ENCODE measurements around the gene PURA.
A peak's percentile ranks its signal among the peaks of the same experiment; 100 is the strongest.
"Not testable (repeated sequence)": the region's sequence is repeated elsewhere in the genome, so short reads cannot be mapped to it uniquely, and the experiment has no call there.

PURA gene

DNA sequence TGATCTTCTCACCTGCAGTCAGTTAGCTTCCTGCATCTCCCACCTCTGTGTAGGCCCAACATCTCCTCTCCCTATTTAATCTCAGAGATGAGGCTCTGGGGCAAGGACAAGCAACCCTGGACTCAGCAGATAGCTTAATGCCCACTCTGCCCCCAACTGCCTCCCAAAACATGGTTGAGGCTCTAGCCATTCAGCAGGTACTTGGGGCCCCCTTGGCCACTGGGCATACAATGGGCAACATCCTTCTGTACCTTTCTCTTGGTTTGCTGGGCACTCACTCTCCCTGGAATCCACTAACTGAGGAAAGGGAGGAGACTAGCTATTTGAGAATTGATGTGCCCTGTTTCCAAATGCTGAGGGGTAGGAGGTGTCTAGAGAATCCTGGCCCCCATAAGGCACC is 21.2 kb downstream of the PURA start:
- no peak for DNase-seq (ENCODE audit: low spot score)

DNA sequence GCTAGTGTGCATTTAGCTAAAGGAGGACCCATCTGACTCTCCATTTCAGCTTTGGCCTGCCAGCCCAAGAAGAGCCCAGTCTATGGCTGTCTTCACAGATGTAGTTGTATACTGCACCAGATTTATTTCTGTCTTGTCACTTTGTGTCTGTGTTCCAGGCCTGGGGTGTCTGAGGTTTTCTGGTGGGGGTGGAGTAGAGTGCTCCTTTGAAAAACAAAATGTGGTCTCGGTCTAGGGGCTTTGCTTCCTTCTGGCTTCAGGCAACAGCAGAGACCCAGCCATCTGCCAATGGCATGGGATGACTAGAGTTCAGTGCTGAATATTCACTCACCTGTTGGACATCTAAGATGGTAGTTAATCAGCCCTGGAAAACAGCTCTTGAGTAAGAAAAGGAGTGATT is 22.7 kb downstream of the PURA start:
- DNase-seq (ENCODE audit: low spot score) = no peak

DNA sequence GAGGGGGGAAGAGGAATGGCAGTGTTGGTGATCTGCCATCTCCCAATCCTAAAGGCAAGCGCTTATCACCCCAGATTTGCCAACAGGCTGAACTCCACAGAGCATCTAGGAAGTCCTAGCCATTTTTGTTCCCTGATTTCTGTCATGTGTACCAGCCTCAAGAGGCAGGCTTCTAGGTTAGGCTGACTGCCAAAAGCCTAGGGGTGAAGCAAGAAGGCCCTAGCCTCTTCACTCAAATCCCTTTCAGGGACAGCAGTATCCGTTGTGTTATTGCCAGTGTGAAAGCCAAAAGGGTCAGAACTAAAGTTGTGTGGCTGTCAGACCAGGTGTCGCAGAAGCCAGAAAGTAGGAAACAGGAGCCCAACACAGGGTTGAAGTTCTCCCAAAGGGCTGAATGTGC is 26.5 kb downstream of the PURA start:
- no peak for DNase-seq (ENCODE audit: low spot score)

DNA sequence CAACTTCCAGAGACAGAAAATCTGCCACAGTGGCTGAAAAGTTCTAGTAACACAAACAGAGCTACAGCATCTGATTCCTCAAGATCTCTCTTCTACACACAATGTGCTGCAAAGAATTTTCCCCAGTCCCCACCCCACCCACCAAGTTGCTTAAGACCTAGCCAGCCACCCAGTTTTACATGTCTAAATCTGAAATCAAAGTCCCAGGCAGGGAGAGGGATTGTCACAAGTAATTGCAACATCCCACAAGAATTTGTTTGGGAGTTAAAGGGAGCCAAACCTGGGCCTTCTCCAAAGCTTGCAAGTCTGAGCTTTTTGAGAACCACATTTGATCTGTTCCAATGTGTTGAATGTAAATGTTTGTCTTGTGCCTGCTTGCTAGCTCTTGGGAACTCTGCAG is 27.3 kb downstream of the PURA start:
- no peak for DNase-seq (ENCODE audit: low spot score)

DNA sequence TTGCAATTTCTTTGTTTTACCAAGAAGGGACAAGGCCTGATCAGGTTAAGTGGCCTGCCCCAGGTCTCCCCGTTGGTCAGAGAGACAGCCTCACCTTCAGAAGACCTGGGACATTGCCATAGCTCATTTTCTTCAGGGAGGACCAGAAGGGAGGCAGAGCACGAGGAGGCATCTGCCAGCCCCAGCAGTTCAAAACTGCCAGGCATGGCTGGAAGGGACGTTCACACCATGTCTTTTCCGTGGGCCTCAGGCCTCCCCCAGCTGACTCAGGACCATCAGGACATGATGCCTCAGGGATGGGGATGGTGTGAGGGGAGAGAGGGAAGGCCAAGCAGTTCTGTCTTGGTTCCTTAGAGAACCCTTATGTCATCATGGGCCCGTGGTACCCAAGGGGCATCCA is 28.3 kb downstream of the PURA start:
- DNase-seq (ENCODE audit: low spot score) = no peak

DNA sequence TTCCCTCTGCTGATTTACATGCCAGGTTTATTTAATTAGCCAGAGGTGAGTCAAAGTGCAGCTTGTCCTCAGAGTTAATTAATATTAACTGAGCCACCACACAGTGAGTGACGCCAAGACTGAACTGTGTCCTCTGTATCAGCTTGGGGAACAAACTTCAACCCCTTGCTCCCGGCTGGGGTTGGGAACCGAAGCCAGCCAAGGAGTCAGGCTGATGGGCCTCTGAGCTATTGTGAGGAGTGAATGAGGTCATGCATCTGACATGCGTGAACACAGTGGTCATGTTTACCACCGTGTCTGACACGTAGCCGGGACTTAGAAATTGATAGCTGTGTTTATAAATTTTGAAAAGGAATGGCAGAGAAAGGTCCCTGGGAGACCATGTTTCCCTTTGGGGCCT is 28.9 kb downstream of the PURA start:
- no peak for DNase-seq (ENCODE audit: low spot score)

DNA sequence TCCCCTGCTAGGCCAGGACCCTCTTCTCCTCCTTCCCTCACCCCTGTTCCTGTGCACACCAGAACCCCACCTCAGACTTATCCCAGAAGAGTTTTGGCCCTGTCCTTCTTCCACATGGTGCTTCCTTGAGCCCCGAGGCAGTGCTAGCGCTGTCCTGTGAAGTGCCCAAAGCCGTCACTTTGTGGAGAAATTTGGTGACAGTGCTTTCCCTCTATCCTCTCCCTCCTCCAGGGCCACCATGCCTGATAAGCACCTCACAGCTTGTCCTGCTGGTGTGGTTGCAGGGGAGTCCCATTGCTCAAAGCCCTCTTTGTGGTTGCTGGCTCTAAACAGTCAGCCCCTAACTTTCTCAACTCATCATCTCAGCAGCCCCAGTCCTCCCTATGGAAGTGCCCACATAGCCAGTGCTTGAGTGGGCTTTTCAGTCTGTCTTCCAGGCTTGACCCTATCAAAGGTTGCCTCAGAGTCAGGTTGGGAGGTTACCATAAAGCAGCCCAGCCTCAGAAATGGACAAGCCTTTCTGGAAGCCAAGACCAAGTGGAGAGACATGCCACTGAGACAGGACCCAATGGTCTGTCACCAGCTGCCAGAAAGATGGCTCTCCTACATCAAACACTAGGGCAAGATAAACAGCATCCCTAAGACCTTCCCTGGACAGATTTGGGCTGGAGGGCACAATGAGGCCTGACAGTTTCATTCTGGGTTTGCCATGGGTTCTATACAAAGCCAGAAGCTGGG is 29.8 kb downstream of the PURA start:
- no peak for DNase-seq (ENCODE audit: low spot score)

DNA sequence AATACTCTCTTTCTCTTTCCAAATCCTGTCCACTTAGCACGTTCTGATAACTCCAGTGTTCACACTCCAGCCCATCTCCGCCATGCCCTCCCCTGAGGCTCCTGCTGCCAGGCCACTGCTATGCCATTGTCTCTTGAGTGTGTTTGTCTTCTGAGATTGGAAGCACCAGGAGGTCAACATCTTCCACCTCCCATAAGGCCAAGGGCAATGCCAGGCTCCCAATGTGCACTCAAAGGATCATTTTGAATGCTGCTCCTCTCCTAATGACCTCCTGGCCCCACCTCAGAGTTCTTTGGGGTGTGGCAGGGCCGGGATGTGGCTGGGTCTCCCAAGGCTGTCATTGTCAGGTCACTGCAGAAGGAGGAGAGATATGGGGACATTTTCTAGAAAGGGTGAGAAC is 31.3 kb downstream of the PURA start:
- DNase-seq (ENCODE audit: low spot score) = no peak

DNA sequence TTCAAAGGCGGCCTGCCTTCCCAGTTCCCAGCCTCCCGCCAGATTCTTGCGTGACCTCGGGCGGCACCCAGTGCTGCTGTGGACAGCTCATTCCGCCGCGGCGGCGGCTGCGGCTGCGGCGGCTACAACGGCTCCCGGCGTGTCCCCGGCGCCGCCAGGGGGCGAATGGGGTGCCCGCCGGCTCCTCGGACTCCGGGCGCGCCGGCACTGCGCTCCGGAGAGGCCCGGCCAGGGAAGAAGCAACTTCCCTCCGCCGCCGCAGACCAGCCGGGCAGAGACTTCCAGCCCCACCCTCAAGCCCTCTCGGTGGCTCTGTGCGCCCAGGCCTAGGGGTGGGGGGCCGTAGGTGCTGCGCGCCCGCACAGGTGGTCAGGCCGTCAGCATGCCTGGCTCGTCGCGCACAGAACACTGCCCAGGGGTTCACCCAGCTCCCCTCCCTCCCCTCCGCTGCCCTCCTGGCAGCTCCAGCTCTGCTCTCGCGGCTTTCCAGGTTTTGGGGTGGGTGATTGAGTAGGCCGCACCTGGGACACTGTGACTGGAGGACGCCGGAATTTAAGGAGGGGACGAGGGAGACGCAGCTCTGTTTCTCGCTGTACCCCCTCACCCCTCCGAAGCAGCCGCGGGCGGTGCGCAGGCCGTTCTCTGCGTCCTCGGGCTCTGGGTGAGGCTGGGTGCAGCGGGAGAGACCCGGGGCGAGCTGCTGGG is 32.1 kb downstream of the PURA start:
- no peak for DNase-seq (ENCODE audit: low spot score)

DNA sequence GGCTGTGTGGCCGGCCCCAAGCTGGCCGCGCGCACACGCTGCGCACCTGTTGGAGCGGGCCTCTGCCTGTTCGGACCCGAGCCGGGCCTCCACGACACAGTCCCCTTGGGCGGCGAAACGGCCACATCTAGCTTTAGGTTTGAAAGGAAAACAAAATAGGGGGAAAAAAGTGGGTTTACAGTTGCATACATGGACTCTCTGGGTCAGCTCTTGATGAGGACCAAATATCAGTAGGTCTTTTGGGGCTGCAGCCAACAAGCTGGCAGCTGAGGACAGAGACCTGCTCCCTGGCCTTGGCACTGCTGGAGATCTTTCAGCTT is 32.6 kb downstream of the PURA start:
- no peak for DNase-seq (ENCODE audit: low spot score)

DNA sequence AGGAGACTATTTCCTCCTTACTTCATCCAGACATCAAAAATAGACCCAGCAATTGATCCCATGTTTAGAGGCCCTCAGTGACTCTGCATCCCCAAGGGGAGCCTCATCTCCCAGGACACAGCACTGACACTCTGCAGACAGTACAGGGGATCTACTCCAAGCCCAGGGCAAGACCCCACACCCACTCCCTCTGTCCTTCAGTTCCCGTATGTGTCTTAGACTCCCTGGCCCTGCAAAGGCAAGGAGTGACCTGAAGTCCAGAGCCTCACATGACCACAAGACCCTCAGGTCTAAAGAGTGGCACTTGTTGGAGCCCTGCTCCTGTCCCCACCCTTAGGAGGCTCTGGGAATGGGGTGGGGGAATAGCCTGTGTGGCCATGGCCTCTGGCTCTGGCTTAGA is 33.6 kb downstream of the PURA start:
- no peak for DNase-seq (ENCODE audit: low spot score)

DNA sequence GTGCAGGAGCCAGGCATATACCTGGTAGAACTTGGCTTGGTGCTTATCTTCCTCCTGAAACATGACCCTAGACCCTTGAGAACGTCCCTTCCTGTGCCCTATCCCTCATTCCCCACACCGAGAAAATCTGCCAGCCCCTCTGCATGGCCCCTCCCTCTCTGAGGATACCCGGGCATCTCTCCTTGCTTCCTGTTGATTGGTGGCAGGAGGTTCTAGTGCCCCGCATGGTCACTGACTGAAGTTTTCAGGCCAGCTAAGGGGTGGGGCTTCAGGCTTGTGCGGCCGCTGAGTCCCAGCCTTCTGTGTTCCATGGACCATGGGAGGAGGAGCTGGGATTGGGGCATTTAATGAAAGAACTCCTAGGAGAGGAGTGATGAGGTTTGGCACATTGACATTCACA is 34.6 kb downstream of the PURA start:
- no peak for DNase-seq (ENCODE audit: low spot score)

DNA sequence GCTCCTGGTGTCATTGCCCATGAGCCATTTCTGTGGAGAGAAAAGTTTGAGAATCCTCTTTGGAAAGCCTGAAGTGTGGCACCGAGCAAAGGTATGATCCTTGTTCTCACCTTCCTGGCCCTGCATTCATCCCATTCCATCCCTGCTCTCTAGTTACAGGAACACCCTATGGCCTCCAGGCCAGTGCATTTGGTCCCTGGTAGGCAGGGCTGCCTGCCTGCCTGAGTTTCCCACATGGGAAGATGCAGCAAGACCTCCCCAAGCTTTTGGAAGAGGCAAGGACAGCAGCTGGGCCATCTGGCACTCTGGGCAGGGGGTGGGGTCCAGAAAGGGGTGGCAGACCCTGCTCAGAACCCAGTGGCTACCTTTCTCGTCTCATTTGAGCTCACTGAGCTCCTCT is 36.3 kb downstream of the PURA start:
- DNase-seq (ENCODE audit: low spot score) = no peak

DNA sequence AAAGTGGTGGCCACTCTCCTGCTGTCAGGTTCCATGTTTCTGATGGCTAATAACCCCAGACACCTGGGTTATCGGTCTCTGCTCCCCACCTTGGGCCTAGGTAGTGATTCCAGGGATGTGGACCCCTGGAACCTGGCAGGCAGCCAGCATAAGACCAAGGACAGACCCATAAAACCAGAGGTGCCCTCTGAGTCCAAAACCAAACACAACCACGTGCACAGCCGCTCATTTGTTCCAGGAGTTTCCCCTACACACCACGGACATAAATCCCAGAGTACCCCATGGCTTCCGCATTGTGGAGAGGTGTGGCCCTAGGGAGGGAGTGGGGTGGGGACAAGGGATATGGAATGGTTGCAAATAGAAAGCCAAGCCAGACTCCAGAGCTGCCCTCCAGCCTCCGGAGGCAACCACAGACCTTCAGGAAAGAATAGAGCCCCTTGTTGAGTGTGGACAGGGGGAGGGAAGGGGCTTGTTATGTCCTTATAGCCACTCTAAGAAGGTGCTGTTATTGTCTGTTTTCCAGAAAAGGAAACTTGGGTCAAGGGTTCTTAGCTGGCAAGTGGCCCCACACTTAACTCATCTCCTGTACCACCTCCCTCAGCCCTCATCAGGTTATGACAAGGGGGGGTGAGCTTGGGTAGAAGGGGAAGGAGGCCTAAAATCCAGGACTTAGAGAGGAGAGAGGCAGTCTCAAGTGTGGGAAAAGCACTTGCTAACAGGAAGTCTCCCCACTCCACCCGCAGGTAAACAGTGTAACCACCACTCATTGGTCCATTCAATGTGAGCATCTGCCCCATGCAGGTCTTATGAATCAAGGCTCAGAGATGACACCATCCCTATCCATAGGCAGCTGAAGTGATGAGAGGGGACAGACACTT is 37.5 kb downstream of the PURA start:
- DNase-seq (ENCODE audit: low spot score) = no peak

DNA sequence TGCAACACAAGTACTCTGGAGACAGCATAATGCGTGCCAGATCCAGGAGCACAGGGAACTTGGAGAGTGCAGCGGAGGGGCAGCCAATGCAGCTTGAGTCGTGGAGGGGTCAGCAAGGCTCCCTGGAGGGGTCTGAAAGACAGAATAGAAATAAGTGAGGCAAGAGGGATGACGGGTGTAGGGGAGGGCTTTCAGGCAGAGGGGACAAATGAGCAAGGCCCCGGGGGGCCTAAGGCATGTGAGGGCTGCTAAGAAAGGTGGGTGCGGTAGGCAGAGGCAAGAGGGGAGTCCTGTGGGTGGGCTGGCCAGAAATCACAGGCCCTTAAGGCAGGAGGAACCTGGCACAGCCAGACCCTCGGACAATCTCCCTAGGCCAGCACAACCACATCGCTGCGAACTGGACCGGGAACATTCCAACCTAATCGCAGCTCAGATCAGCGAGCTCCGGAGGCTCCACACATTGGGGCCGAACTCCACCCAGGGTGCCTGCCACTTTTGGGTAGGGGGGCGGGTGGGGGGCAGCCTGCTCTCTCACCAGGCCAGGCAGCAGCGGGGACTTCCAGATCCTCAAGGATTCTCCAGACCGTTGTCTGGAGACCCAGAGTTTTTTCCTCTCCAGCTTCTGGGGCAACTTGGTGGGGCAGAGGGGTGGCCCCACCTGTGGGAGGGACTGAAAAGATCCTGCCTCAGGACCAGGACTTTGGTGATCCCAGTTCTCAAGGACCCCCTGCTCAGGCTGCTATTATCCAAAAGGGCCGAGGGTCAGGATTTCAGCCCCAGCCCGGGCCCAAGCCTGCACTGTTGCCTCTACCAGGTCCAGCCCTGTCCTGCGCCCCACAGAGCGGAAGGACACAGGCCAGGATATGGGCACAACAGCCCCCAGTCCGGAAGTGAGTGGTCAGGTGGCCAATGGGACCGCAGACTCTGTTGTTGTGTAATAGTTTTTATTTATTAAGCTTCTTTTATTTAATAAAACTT is 38.4 kb downstream of the PURA start:
- DNase-seq (ENCODE audit: low spot score) = no peak

DNA sequence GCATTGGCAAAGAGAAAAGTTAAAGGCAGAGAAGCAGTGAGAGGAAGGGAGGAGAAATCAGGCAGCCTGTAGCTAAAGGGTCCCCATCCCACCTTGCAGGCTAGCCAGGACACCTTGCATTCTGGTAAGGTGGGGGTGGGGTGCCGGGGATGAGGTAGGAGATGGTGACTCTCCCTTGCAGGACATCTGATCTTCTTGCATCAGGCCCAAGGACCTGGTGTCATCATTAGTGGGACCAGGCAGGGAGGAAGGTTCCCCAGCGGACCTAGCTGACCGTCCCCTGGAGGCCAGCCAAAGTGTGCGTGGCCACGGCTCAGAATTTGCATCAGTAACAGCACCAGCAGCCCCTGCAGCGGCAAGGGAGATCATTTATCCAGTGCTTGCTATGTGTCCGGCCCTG is 39.3 kb downstream of the PURA start:
- no peak for DNase-seq (ENCODE audit: low spot score)

DNA sequence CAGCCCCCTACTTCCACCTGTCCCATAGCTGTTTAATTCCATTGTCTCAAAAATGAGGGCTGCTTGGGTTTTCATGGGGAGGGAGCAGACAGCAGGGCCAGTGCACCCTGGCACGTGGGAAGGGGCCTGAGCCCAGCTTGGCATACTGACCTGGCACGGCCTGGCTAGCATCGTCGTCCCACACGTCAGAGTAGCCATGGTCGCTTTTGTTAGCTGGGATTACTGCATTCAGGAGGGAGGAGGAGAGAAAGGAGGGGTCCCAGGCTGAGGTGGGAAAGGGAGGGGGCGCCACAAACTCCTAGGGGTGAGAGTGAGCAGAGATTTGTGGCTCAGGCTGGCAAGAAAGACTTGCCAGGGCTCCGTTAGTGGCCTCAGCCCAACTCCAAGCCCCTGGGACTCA is 40.0 kb downstream of the PURA start:
- DNase-seq (ENCODE audit: low spot score) = no peak

DNA sequence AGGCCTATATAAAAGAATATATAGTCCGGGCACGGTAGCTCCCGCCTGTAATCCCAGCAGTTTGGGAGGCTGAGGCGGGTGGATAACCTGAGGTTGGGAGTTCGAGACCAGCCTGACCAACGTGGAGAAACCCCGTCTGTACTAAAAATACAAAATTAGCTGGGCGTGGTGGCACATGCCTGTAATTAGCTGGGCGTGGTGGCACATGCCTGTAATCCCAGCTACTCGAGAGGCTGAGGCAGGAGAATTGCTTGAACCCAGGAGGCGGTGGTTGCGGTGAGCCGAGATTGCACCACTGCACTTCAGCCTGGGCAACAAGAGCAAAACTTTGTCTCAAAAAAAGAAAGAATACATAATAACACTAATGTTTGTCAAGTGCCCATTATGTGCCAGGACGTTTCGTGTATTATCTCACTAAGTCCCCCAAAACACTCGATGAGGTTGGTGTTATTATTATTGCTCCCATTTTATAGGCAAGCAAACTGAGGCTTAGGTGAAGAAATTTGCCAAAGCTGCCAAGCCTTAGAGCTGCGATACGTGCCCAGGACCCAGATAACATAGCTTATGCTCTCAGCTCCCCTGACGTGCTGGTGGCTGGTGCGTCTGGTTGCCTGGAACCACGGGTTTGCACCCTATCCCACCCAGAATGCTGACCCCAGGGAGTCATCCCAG is 40.9 kb downstream of the PURA start:
- not testable (repeated sequence) for DNase-seq (ENCODE audit: low spot score)

DNA sequence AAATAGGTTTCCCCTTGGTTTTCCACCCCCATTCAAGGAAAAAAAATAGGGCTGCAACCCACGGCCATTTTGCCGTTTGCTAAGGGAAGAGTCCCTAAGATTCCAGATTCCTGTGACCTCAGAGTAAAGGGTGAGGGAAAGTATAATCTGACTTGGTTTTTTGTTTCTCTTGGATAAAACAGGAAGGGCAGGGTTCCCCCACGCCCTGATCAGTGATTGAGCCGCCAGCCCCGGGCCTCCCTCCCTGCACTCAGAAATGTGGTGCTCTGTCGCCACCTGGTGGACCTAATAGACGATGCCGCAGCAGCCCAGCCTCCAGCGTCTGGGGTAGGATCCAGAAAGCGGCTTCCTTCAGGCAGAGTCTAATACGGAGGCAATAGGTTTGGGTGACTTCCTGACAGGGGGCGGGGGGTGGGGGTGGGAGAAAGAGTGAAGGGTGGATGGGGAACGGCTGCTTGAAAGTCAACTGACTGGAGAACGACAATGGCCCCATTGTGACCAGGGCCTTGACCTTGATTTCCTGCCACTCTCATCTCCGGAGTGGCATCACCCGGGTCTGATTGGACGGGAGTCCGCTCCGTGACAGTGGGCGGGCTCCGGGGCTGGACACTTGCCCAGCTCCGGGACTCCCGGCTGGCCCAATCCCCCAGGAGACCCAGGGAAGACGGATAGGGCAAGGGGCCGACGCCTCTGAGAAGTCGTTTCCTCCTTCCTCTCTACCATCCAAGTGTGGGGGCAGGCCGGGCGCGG is 43.3 kb downstream of the PURA start:
- DNase-seq (ENCODE audit: low spot score) = peak; percentile 84
